Glutamatergic neuron (in vitro differentiated cells): Measurements from ENCODE around the gene DLK2. TPM values are rescaled to one million over a fixed set of nuclear protein-coding genes. Genes with fewer than 3 reads are reported as not detected.

Source experiments
- DNase-seq: peaks from one replicate; pipeline ENCODE4 v3.0.0; 2022
- H3K27ac Mint-ChIP-seq: one replicate; pipeline ENCODE4 v1.8.0; 2020; ENCODE audit warnings: mild to moderate bottlenecking, mixed read lengths, inconsistent platforms; ENCODE audit not compliant: unreplicated experiment
- H3K27me3 Mint-ChIP-seq: one replicate; pipeline ENCODE4 v1.8.0; 2020; ENCODE audit warnings: mild to moderate bottlenecking, moderate library complexity, mixed read lengths, inconsistent platforms; ENCODE audit not compliant: unreplicated experiment
- H3K36me3 Mint-ChIP-seq: one replicate; pipeline ENCODE4 v1.8.0; 2020; ENCODE audit warnings: mild to moderate bottlenecking, mixed read lengths, inconsistent platforms; ENCODE audit not compliant: unreplicated experiment
- H3K4me1 Mint-ChIP-seq: one replicate; pipeline ENCODE4 v1.8.0; 2020; ENCODE audit warnings: mild to moderate bottlenecking, low read depth, mixed read lengths, inconsistent platforms; ENCODE audit not compliant: unreplicated experiment
- H3K4me3 Mint-ChIP-seq: one replicate; pipeline ENCODE4 v1.8.0; 2020; ENCODE audit warnings: mild to moderate bottlenecking, mixed read lengths, inconsistent platforms; ENCODE audit not compliant: unreplicated experiment
- H3K9me3 Mint-ChIP-seq: one replicate; pipeline ENCODE4 v1.8.0; 2020; ENCODE audit warnings: mild to moderate bottlenecking, moderate library complexity, mixed read lengths, inconsistent platforms; ENCODE audit not compliant: unreplicated experiment
- total RNA-seq: library from RNA; stranded (reverse); fragmentation: NEBNext Ultra II Directional; extraction: Animal tissue kit (Norgen Biotek cat#: 25700); gene quantifications from one replicate; pipeline ENCODE4 v1.2.1, GENCODE V29; 2021; ENCODE audit not compliant: unreplicated experiment
- TF ChIP-seq, protein P1 (sequence below): fragments of 200-600 bp; sonication (generic); IDR thresholded peaks from one replicate; pipeline ENCODE4 v1.5.0; 2021; ENCODE audit not compliant: partially characterized antibody, unreplicated experiment

The DLK2 gene
- total RNA-seq, 1 donor from 2014 or later: 2.2 TPM

DNA sequence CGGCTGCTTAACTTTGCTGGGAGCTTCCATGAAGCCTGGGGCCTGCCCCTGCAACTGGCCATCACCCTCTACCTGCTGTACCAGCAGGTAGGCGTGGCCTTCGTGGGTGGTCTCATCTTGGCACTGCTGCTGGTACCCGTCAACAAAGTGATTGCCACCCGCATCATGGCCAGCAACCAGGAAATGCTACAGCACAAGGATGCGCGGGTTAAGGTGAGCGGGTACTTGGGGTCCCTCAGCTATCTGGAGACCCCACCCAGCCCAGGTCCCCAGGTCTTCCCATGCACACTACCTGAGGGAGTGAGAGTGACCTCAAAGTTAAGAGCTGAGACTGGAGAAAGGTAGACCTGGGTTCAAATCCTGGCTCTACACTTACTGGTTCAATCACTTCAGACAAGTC is 22.2 kb downstream of the DLK2 start:
- H3K36me3 Mint-ChIP-seq: peaks cover 5% of the 10 kb centered on the region
- TF ChIP-seq, protein P1, sequence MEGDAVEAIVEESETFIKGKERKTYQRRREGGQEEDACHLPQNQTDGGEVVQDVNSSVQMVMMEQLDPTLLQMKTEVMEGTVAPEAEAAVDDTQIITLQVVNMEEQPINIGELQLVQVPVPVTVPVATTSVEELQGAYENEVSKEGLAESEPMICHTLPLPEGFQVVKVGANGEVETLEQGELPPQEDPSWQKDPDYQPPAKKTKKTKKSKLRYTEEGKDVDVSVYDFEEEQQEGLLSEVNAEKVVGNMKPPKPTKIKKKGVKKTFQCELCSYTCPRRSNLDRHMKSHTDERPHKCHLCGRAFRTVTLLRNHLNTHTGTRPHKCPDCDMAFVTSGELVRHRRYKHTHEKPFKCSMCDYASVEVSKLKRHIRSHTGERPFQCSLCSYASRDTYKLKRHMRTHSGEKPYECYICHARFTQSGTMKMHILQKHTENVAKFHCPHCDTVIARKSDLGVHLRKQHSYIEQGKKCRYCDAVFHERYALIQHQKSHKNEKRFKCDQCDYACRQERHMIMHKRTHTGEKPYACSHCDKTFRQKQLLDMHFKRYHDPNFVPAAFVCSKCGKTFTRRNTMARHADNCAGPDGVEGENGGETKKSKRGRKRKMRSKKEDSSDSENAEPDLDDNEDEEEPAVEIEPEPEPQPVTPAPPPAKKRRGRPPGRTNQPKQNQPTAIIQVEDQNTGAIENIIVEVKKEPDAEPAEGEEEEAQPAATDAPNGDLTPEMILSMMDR: no peak
- H3K4me1 Mint-ChIP-seq: peaks cover 6% of the 10 kb centered on the region
- no peak overlapping the region for H3K4me3 Mint-ChIP-seq
- H3K27me3 Mint-ChIP-seq: peaks cover 6% of the 10 kb centered on the region
- peaks cover 2% of the 10 kb centered on the region for H3K9me3 Mint-ChIP-seq
- DNase-seq: no peak
- H3K27ac Mint-ChIP-seq: no peak overlapping the region

DNA sequence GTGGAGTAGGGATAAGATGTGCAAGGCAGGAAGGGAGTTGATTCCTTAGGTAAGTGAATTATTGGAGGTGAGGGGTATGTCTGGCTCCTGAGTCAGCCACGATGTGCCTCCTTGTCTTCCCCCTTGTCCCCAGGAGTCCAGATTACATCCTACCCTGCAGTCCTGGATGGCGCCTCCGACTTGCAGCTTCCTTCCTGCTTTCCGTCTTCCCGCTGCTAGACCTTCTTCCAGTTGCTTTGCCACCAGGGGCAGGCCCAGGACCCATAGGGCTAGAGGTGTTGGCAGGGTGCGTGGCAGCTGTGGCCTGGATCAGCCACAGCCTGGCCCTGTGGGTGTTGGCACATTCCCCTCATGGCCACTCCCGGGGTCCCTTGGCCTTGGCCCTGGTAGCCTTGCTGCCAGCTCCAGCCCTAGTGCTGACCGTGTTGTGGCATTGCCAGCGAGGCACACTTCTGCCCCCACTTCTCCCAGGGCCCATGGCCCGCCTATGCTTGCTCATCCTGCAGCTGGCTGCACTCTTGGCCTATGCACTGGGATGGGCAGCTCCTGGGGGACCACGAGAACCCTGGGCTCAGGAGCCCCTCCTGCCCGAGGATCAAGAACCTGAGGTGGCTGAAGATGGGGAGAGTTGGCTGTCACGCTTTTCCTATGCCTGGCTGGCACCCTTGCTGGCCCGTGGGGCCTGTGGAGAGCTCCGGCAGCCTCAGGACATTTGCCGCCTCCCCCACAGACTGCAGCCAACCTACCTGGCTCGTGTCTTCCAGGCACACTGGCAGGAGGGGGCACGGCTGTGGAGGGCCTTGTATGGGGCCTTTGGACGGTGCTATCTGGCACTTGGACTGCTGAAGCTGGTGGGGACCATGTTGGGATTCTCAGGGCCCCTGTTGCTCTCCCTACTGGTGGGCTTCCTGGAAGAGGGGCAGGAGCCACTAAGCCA is 23.1 kb downstream of the DLK2 start:
- no peak for DNase-seq
- Mint-ChIP-seq H3K4me3 (peak overlapping the region; percentile 68), H3K27me3 (peaks cover 6% of the 10 kb centered on the region), H3K9me3 (peaks cover 8% of the 10 kb centered on the region), H3K27ac (no peak overlapping the region), H3K4me1 (peaks cover 6% of the 10 kb centered on the region), H3K36me3 (peaks cover 5% of the 10 kb centered on the region)
- TF ChIP-seq, protein P1: no peak

DNA sequence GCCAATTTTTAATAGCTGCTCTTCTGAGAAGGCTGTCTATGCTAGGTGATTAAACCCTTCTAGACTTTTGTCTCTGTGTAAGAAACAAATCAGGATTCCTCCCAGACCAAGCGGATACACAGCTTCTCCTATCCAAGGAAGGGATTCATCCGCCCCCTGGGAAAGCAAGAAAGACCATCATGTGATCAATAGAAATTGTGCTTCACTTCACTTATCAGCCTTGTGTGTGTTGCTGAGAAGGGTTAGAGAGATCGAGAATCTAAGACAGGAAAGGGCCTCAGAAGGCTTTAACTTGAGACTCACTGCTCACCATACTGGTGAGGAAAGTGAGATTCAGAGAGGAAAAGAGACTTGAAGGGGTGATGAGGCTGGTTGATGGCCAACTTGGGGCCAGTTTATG is 26.5 kb downstream of the DLK2 start:
- Mint-ChIP-seq H3K27me3 (peaks cover 8% of the 10 kb centered on the region), H3K4me1 (peaks cover 8% of the 10 kb centered on the region), H3K4me3 (peak overlapping the region; percentile 85), H3K27ac (peak overlapping the region; percentile 97), H3K9me3 (peaks cover 12% of the 10 kb centered on the region), H3K36me3 (peaks cover 5% of the 10 kb centered on the region)
- no peak for DNase-seq
- TF ChIP-seq, protein P1: no peak

DNA sequence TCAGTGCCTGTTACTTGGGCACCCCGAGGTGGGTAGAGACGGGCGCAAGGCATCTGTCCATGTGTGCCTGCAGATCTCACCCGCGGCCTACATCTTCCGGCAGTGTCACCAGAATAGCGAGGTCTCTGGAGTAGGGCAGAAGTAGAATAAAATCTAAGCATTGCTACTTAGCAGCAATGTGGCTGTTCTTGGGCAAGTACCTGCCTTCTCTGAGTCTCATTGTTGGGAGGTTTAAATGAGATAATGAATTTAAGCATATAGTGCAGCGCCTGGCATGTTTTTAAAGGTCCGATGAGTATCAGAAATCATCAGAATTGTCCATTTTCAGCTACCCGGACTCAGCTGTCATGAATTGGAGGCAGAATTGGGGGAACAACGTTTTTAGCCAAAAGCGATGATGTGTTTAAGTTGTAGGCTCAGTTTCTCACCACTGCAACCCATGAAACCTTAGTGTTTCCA is 27.2 kb downstream of the DLK2 start:
- TF ChIP-seq, protein P1: no peak
- DNase-seq: no peak

DNA sequence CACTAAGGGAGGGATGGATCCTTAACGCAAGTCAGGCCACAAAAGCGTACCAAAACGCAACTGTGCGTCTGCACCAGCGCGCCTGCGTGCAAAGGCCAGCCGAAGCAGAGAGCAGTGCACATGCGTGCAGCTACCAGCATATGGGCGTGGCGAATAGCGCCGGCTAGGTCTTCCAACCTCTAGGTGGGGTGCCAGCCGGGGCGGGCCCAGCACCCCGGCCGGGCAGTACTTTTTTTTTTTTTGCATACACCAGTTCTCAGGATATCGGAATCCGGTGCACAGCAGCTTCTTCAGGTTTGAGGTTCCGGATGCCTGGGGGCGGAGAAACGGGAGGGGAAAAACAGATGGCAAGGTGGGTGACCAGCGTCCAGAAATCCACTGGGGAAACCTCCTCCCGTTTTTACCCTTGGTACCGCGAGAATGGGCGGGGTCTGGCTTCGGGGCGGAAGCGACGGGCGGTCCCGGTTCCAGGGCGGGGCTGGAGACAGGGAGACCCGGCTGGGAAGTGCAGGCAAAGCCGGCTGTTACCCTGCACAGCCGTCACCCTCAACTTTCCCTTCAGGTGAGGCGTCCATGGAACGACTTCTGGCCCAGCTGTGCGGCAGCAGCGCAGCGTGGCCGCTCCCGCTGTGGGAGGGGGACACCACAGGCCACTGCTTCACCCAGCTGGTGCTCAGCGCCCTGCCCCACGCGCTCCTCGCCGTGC is 27.8 kb downstream of the DLK2 start, which contains the start of gene ABCC10:
Gene ABCC10 (plus strand): TSS at position 136 of the 706 bp plus-strand sequence. CDS start 438 bp downstream, at position 574.
- Mint-ChIP-seq H3K9me3 (peaks cover 12% of the 10 kb centered on the region), H3K4me1 (peaks cover 8% of the 10 kb centered on the region), H3K4me3 (peak within 1 kb of the TSS; percentile 85), H3K27me3 (peaks cover 8% of the 10 kb centered on the region), H3K27ac (peak within 1 kb of the TSS; percentile 97), H3K36me3 (peaks cover 5% of the 10 kb centered on the region)
- TF ChIP-seq, protein P1: peak; percentile 27
- DNase-seq: peak; percentile 97

More for the DNA sequence above, 27.2 kb downstream of the DLK2 start:
- Mint-ChIP-seq H3K4me3 (peak overlapping the region; percentile 85), H3K36me3 (peaks cover 5% of the 10 kb centered on the region), H3K9me3 (peaks cover 12% of the 10 kb centered on the region), H3K27me3 (peaks cover 8% of the 10 kb centered on the region), H3K4me1 (peaks cover 8% of the 10 kb centered on the region), H3K27ac (peak overlapping the region; percentile 97)
